Measurements from ENCODE around the gene LAMA5.

Gene LAMA5

DNA sequence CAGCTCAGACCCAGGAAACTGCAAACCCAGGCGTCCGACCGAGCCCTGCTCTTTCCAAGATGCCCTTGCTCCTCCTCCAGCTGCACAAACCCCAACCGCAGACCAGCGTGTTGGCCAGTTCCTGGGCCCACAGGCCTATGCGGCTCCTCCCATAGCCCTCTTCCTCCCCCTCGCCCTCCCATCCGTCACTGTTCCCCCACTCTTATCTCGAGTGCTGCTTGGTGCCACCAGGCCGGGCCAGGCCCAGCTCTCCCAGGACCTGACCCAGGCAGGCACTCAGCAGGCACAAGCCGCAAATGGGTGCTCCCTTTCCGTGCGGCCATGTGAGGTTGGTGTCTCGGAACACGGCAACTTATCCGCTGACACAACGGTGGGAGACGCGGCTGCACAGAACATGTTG lies 35.8 kb downstream of the LAMA5 start:
- DNase-seq (ENCODE audit: low read depth in 1 of 2, low spot score in 1 of 2), result no peak

DNA sequence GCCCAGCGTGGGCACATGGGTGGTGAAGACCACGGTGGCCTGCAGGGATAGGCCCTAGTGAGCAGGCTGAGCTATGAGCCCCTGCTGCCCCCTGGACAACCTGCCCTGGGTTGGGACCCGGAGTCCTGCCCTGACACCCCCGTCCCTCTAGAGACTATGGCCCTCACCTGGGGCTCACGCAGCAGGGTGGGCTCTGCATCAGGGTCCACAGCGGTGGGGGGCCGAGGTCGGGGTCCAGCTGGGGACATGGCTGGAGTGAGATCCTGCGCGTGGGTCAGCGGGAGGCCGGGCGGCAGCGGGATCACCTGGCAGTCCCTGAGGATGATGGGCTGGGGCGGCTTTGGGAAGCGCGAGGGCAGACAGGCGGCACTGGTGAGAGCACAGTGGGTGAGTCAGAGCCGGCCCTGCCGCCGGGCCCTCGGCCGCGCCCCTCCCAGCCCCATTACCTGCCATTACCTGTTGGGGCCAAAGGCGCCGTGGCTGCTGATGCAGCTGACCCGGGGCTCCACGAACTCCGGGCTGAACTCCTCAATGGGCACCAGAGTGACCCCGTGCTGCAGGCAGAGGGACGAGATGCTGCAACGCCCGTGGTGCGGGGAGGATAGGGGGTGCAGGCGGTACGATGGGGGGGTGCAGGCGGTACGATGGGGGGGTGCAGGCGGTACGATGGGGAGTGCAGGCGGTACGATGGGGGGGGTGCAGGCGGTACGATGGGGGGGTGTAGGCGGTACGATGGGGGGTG lies 36.4 kb downstream of the LAMA5 start:
- DNase-seq (ENCODE audit: low read depth in 1 of 2, low spot score in 1 of 2), result no peak

DNA sequence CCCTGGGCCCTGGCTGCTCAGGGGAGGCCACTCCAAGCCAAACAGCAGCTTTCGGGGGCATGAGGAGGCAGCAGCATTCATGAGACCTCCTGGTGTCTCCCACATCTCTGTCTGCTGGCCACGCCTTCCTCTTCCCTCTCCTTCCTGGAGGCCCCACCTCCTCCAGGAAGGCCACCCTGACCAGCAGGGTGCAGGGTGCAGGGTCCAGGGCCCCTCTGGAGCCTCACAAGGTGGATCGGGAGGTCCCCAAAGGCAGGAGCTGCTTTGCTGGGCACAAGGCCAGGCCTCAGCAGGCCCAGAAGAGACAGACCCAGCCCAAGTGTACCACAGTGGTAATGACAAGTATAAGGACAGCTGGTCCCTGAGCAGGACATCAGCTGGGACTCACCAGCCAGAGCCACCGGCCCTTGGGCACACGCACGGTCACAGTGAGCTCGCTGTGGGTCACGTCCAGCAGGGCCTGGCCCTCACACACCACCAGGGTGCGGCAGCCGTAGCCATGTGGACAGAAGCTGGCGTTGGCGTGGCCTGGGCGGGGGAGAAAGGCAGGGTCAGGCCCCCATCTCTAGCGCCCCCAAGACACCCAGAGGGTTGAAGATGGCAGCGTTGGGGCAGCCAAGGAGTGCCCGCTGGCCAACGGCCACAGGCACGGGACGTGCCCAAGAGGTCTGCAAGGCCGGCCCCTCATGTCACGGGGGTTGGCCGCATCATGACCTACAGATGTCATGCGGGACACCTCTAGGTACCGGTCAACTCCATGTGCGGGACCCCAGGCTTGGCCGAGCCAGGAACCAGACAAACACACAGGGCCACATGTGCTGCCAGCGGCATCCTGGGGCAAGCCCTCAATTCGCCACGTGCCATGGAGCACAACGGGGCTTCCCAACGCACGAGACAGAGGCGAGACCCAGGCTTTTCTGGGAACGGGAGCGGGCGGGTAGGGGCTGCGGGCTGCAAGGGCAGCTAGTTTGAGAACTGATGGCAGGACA lies 37.4 kb downstream of the LAMA5 start:
- no peak for DNase-seq (ENCODE audit: low read depth in 1 of 2, low spot score in 1 of 2)

DNA sequence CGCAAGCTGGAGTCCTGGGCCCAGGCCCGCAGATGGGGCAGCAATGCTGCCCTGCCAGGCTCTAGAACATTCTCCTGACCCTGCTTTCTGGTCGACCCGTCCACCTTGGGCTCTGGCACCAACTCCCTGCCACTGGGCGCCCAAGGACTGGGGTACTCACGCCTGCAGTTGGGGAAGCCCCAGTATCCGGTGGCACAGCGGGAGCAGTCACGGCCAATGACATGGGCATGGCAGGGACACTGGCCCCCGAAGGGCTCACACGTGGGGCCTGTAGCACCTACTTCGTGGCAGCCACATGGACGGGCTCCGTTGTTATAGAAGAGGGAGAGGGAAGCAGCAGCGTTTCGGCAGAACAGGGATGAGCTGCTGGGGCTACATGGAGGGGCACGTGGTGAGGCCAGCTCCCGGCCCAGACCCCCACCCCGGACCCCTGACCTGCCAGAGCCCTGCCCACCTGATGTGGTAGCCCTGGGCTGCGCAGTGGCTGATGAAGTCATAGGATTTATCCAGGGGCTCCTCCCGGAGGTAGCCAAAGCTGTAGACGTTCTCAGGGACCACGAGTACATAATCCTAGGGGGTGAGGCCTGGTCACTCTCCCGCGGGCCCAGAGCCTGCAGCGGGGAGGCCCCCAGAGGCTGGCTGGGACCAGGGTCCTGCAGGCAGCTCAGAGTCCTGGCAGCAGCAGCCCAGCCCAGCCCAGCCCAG lies 38.3 kb downstream of the LAMA5 start:
- no peak for DNase-seq (ENCODE audit: low read depth in 1 of 2, low spot score in 1 of 2)

- DNase-seq (ENCODE audit: low read depth in 1 of 2, low spot score in 1 of 2), result no peak
These were observed 39.2 kb downstream of the LAMA5 start for GRCh38 chr20:62327726-62328495.

GRCh38 chr20:62326959-62327725 lies 40.0 kb downstream of the LAMA5 start:
- no peak for DNase-seq (ENCODE audit: low read depth in 1 of 2, low spot score in 1 of 2)

DNA sequence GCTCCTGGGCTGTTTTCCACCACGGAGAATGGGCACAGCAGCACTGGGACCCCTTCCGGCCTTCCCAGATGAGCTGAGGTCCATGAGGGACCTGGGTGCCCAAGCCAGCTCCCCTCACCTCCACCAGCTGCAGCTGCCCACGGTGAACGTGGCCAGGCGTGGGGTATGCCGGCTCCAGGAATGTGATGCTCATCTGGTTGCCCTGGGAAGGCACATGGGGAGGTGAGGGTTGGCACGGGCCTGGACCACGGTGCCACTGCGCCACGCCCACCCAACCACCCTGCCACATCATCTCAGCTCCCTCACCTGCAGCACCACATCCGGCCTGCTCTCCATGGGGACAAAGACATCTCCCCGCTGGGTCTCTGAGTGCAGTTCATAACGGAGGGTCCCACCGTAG lies 40.6 kb downstream of the LAMA5 start:
- no peak for DNase-seq (ENCODE audit: low read depth in 1 of 2, low spot score in 1 of 2)

- no peak for DNase-seq (ENCODE audit: low read depth in 1 of 2, low spot score in 1 of 2)
These were observed 41.8 kb downstream of the LAMA5 start for GRCh38 chr20:62325172-62325905.

- no peak for DNase-seq (ENCODE audit: low read depth in 1 of 2, low spot score in 1 of 2)
These were observed 42.9 kb downstream of the LAMA5 start for GRCh38 chr20:62323980-62324906.

DNA sequence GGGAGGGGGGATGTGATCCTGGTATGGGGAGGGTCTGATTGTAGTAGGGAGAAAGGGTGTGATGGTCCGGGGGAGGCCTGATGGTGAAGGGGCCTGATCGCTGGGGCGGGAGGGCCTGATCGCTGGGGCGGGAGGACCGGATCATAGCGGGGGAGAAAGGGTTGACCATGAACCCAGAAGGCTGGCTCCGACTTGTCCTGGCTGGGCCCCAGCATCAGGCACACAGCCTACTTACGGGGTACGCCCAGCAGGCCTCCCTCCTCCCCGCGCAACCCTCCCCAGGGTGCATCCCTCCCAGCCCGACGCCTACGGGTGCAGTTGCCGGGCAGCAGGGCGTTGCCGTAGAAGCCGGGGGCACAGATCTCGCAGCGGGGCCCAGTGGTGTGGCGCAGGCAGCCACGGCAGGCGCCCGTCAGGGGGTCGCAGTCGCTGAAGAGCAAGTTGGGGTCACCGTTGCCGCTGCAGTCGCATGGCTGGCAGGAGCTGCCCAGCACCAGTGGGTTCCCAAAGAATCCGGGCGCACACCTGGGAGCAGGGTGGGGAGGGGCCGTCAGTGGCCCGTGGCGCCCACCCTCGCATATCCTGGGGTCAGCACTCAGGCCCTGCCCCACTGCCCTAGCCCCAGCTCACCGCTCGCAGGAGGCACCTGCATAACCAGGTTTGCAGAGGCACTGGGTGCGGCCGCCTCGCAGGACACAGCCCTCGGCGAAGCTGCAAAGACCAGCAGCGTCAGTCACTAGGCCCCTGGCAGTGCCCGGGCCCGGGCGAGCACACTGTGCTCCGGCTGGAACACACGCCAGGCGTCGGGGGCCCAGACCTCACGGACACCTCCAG lies 43.7 kb downstream of the LAMA5 start:
- DNase-seq (ENCODE audit: low read depth in 1 of 2, low spot score in 1 of 2), result no peak

DNA sequence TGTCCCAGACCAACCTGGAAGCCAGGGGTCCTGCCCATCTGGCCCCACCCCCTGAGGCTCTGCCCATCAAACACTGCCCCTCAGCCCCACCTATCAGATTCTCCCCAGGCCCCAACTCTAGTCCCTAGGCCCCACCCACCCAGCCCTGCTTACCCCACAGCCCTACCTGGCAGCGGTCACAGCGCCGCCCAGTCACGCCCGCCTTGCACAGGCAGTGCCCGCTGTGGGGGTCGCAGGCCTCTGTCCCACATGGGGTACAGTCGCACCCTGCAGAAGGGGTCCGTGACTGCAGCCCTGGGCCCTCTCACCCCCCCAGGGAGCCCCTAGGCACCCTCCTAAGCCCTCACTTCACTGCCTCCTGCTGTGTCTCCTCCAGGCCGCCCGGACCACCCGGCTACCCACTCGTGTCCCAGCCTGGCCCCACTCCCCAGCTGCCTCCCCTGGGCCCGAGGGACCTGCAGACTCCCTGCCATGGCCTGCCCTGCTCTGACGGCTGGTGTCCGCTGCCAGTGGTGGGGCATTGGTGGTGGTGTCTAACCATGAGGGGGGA lies 44.5 kb downstream of the LAMA5 start:
- no peak for DNase-seq (ENCODE audit: low read depth in 1 of 2, low spot score in 1 of 2)

DNA sequence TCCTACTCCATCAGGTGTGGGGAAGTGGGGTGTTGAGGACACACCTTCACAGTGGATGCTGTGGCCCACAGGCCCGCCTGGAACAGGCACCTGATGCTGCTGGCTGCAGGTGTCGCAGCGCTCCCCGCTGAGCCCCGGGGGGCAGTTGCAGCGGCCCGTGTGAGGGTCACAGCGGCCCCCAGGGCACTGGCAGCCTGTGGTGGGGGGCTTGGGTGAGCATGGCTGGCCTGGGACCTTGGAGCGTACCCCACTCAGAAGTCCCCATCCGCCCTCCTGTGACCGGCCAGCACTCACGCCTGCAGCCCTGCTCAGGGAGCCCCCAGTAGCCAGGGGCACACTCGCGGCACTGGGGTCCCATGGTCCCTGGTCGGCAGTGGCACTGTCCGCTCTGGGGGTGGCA lies 45.1 kb downstream of the LAMA5 start:
- no peak for DNase-seq (ENCODE audit: low read depth in 1 of 2, low spot score in 1 of 2)

DNA sequence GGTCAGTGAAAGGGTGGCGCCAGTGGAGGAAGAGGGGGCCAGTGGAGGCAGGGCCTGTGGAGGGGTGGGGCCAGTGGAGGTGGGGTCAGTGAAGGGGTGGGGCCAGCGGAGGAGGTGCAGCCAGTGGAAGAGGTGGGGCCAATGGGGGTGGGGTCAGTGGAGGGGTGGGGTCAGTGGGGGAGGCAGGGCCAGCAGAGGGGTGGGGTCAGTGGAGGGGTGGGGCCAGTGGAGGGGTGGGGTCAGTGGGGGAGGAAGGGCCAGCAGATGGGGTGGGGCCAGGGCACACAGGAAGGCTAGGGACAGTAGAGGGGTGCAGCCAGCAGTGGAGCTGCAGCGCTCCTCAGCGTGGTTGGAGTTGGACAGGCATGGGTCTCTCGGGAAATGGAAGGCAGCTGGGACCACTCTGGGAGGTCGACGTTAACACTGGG lies 45.6 kb downstream of the LAMA5 start:
- DNase-seq (ENCODE audit: low read depth in 1 of 2, low spot score in 1 of 2), result no peak

DNA sequence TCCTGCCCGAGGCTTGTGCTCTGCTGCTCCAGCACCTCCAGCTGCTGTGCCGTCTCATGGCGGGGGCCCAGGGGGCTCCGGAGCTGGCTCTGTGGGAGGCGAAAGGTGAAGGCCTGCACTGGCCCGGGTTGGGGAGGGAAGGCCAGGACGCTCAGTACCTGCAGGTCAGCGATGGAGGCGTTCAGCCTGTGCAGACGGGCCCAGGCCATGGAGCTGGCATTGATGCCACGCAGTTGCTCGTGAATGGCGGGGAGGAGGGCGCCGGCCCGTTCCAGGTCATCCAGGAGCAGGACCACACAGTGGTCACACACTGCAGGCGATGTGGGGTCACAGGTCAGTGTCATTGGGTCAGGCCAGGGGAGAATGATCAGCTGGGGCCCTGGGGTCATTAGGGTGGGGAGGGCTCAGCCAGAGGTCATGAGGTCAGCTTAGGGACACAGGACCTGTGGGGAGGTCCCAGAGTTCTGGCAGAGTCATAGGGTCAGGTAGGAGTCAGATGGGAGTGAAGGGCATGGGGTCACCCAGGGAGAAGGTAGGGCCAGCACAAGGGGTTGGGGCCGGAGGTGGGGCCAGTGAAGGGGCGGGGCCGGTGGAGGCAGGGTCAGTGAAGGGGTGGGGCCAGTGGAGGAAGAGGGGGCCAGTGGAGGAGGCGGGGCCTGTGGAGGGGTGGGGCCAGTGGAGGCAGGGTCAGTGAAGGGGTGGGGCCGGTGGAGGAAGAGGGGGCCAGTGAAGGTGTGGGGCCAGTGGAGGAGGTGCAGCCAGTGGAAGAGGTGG lies 46.3 kb downstream of the LAMA5 start:
- no peak for DNase-seq (ENCODE audit: low read depth in 1 of 2, low spot score in 1 of 2)

GRCh38 chr20:62319346-62319909 lies 47.7 kb downstream of the LAMA5 start:
- DNase-seq (ENCODE audit: low read depth in 1 of 2, low spot score in 1 of 2), result no peak
